Hepatocyte (in vitro differentiated cells): ENCODE results near the gene SGMS2. TPM values are rescaled to one million over a fixed set of nuclear protein-coding genes. Genes with fewer than 3 reads are reported as not detected.

Source experiments
- DNase-seq: peaks from one replicate; pipeline ENCODE4 v3.0.0-alpha.2; 2016; ENCODE audit warnings: low spot score
- H2AFZ ChIP-seq: fragments of 200-600 bp; sonication (generic); 2 replicates; pipeline ENCODE4 v1.6.0; 2016; ENCODE audit warnings: antibody characterized with exemption, mild to moderate bottlenecking
- H3K27ac ChIP-seq: fragments of 200-600 bp; sonication (generic); 2 replicates; pipeline ENCODE4 v1.5.1; 2016; ENCODE audit warnings: mild to moderate bottlenecking
- H3K27me3 ChIP-seq: fragments of 200-600 bp; sonication (generic); 2 replicates; pipeline ENCODE4 v1.6.1; 2016
- H3K36me3 ChIP-seq: fragments of 200-600 bp; sonication (generic); replicated peaks from 2 replicates; pipeline ENCODE4 v1.5.1; 2016; ENCODE audit warnings: low read depth; ENCODE audit not compliant: insufficient read depth
- H3K4me1 ChIP-seq: fragments of 200-600 bp; sonication (generic); 2 replicates; pipeline ENCODE4 v1.5.1; 2016; ENCODE audit warnings: mild to moderate bottlenecking, moderate library complexity; ENCODE audit not compliant: insufficient read depth
- H3K4me2 ChIP-seq: fragments of 200-600 bp; sonication (generic); 2 replicates; pipeline ENCODE4 v1.6.0; 2016
- H3K4me3 ChIP-seq: fragments of 200-600 bp; sonication (generic); 2 replicates; pipeline ENCODE4 v1.5.1; 2016; ENCODE audit warnings: mild to moderate bottlenecking
- H3K79me2 ChIP-seq: fragments of 200-600 bp; sonication (generic); 2 replicates; pipeline ENCODE4 v1.6.0; 2017; ENCODE audit warnings: mild to moderate bottlenecking
- H3K9me2 ChIP-seq: fragments of 200-600 bp; sonication (generic); replicated peaks from 2 replicates; pipeline ENCODE4 v1.6.0; 2017; ENCODE audit warnings: mild to moderate bottlenecking; ENCODE audit not compliant: insufficient read depth
- H3K9me3 ChIP-seq: fragments of 200-600 bp; sonication (generic); 2 replicates; pipeline ENCODE4 v1.5.1; 2016; ENCODE audit warnings: low read depth, mild to moderate bottlenecking
- H4K20me1 ChIP-seq: fragments of 200-600 bp; sonication (generic); 2 replicates; pipeline ENCODE4 v1.6.0; 2016; ENCODE audit warnings: mild to moderate bottlenecking; ENCODE audit not compliant: insufficient read depth, poor library complexity, severe bottlenecking
- CTCF ChIP-seq: fragments of 200-600 bp; sonication (generic); IDR thresholded peaks from 2 replicates; pipeline ENCODE4 v1.5.1; 2016; ENCODE audit warnings: antibody characterized with exemption, mild to moderate bottlenecking; ENCODE audit not compliant: poor library complexity
- EZH2 ChIP-seq: fragments of 200-600 bp; sonication (generic); IDR thresholded peaks from 2 replicates; pipeline ENCODE4 v1.6.1; 2016; ENCODE audit warnings: antibody characterized with exemption, mild to moderate bottlenecking, borderline replicate concordance
- EZH2phosphoT487 ChIP-seq: fragments of 200-600 bp; sonication (generic); IDR thresholded peaks from one replicate; pipeline ENCODE4 v1.6.1; 2018; ENCODE audit warnings: antibody characterized with exemption, mild to moderate bottlenecking, low read depth, moderate library complexity; ENCODE audit not compliant: unreplicated experiment, severe bottlenecking
- WGBS: methylation state at CpG from one replicate; pipeline ENCODE4 v1.1.6; 2016; ENCODE audit warnings: low lambda C conversion rate; ENCODE audit errors: missing lambda C conversion rate; 5-methylcytosine and 5-hydroxymethylcytosine counted together
- polyA plus RNA-seq: library from polyadenylated mRNA; unstranded; fragments of >200 nt; fragmentation: Nextera tagmentation; extraction: Ambion mirVana; gene quantifications from 2 replicates; pipeline ENCODE4 v1.2.1, GENCODE V29; 2016
- total RNA-seq: library from RNA; depleted of rRNA; stranded (reverse); fragments of >200 nt; gene quantifications from 2 replicates; pipeline ENCODE4 v1.2.3, GENCODE V29; 2014

Gene SGMS2
- total and polyA plus RNA-seq, 2 experiments from 2014 or later = 33.1 to 75.7 TPM

- Histone ChIP-seq H3K4me1 (no peaks in the 10 kb centered on the region), H3K36me3 (no peaks in the 10 kb centered on the region), H3K27ac (no peak overlapping the region), H2AFZ (no peak overlapping the region), H3K4me3 (no peak overlapping the region), H4K20me1 (no peaks in the 10 kb centered on the region), H3K79me2 (peaks cover 65% of the 10 kb centered on the region), H3K9me3 (no peaks in the 10 kb centered on the region), H3K9me2 (no peaks in the 10 kb centered on the region), H3K27me3 (no peaks in the 10 kb centered on the region), H3K4me2 (no peak overlapping the region)
- TF ChIP-seq EZH2phosphoT487 = no peak
- TF ChIP-seq EZH2 = no peak
- no peak for TF ChIP-seq CTCF
- no peak for DNase-seq
- 64% methylated on average over 1 of the region's 1 CpG for WGBS
Observed at GRCh38 chr4:107843391-107843790, 18.7 kb downstream of the SGMS2 start.

GRCh38 chr4:107845681-107846080 is 20.9 kb downstream of the SGMS2 start:
- Histone ChIP-seq H3K9me2 (no peaks in the 10 kb centered on the region), H3K36me3 (no peaks in the 10 kb centered on the region), H3K4me1 (no peaks in the 10 kb centered on the region), H4K20me1 (no peaks in the 10 kb centered on the region), H3K79me2 (peaks cover 63% of the 10 kb centered on the region), H3K4me2 (no peak overlapping the region), H3K27me3 (no peaks in the 10 kb centered on the region), H3K27ac (no peak overlapping the region), H3K9me3 (no peaks in the 10 kb centered on the region), H2AFZ (no peak overlapping the region), H3K4me3 (no peak overlapping the region)
- 92% methylated on average over 3 of the region's 3 CpGs for WGBS
- TF ChIP-seq CTCF (no peak), EZH2phosphoT487 (no peak), EZH2 (no peak)
- no peak for DNase-seq

GRCh38 chr4:107850438-107850837 is 25.7 kb downstream of the SGMS2 start:
- DNase-seq = no peak

More at GRCh38 chr4:107850438-107850837, 25.7 kb downstream of the SGMS2 start:
- TF ChIP-seq CTCF = no peak
- Histone ChIP-seq H3K79me2 (peaks cover 40% of the 10 kb centered on the region), H3K9me3 (no peaks in the 10 kb centered on the region), H4K20me1 (no peaks in the 10 kb centered on the region), H3K36me3 (no peaks in the 10 kb centered on the region), H3K9me2 (no peaks in the 10 kb centered on the region), H3K4me3 (no peak overlapping the region), H3K27ac (no peak overlapping the region), H3K4me2 (no peak overlapping the region), H2AFZ (no peak overlapping the region), H3K4me1 (peaks cover 12% of the 10 kb centered on the region), H3K27me3 (no peaks in the 10 kb centered on the region)
- WGBS = 88% methylated on average over 2 of the region's 2 CpGs
